ENCODE results near the gene C15orf39.
"Not testable (repeated sequence)": the region's sequence is repeated elsewhere in the genome, so short reads cannot be mapped to it uniquely, and the experiment has no call there.

C15orf39 gene

GRCh38 chr15:75223688-75224087 is 22.0 kb downstream of the C15orf39 start:
- no peak for TF ChIP-seq CTCF (conservative IDR thresholded peaks at IDR 0.05; ENCODE audit: low read depth, low read length)
- no peak overlapping the region for H3K4me3 ChIP-seq (ENCODE audit: low read depth, low read length)
- no peak for DNase-seq (ENCODE audit: low read depth)

- no peak for DNase-seq (ENCODE audit: low read depth)
- no peak for TF ChIP-seq CTCF (conservative IDR thresholded peaks at IDR 0.05; ENCODE audit: low read depth, low read length)
These were observed 22.6 kb downstream of the C15orf39 start for GRCh38 chr15:75224281-75224680.

GRCh38 chr15:75225102-75225836 is 23.6 kb downstream of the C15orf39 start:
- DNase-seq (ENCODE audit: low read depth); H3K4me3 ChIP-seq (ENCODE audit: low read depth, low read length): not testable (repeated sequence)

More at GRCh38 chr15:75224281-75224680, 22.6 kb downstream of the C15orf39 start:
- H3K4me3 ChIP-seq (ENCODE audit: low read depth, low read length), result no peak overlapping the region

GRCh38 chr15:75225951-75226732 is 24.5 kb downstream of the C15orf39 start:
- H3K4me3 ChIP-seq (ENCODE audit: low read depth, low read length), result no peak overlapping the region
- no peak for DNase-seq (ENCODE audit: low read depth)
- no peak for TF ChIP-seq CTCF (conservative IDR thresholded peaks at IDR 0.05; ENCODE audit: low read depth, low read length)

- not testable (repeated sequence) for H3K4me3 ChIP-seq (ENCODE audit: low read depth, low read length); DNase-seq (ENCODE audit: low read depth)
These were observed 25.4 kb downstream of the C15orf39 start for GRCh38 chr15:75227112-75227511.

- DNase-seq (ENCODE audit: low read depth), result no peak
- no peak for TF ChIP-seq CTCF (conservative IDR thresholded peaks at IDR 0.05; ENCODE audit: low read depth, low read length)
- no peak overlapping the region for H3K4me3 ChIP-seq (ENCODE audit: low read depth, low read length)
These were observed 26.1 kb downstream of the C15orf39 start for GRCh38 chr15:75227663-75228280.

- no peak for DNase-seq (ENCODE audit: low read depth)
- TF ChIP-seq CTCF (conservative IDR thresholded peaks at IDR 0.05; ENCODE audit: low read depth, low read length), result no peak
- no peak overlapping the region for H3K4me3 ChIP-seq (ENCODE audit: low read depth, low read length)
These were observed 27.1 kb downstream of the C15orf39 start for GRCh38 chr15:75228787-75229186.
